SK-N-SH (cell line): ENCODE data around the gene WLS. TPM values are rescaled to one million over a fixed set of nuclear protein-coding genes. Genes with fewer than 3 reads are reported as not detected.

Source experiments
- CTCF ChIA-PET: fragments of 300-600, 350-600 bp; formaldehyde crosslinking; extraction: SDS; loops from one replicate; lab custom pipeline; 2021; lab: Yijun Ruan, JAX
- POLR2A ChIA-PET: fragments of 350-600 bp; sonication (Branson Sonifier 250); formaldehyde crosslinking; extraction: SDS; loops from one replicate; lab custom pipeline; 2020; ENCODE audit warnings: antibody characterized with exemption, inconsistent platforms; lab: Yijun Ruan, JAX
- DNase-seq: peaks from one replicate; pipeline ENCODE4 v3.0.0; 2012
- H2AFZ ChIP-seq: fragments of 200-600 bp; sonication (generic); 2 replicates; pipeline ENCODE4 v1.8.1; 2016; ENCODE audit warnings: antibody characterized with exemption, mild to moderate bottlenecking, low read depth
- H3F3A ChIP-seq: fragments of 200-600 bp; sonication (generic); replicated peaks from 2 replicates; pipeline ENCODE3; 2016; ENCODE audit warnings: antibody characterized with exemption, mild to moderate bottlenecking; ENCODE audit not compliant: insufficient read depth
- H3K27ac ChIP-seq, 2 experiments: fragments of 200-500 bp in 1 of 2; fragments of 200-600 bp in 1 of 2; sonication (Bioruptor generic) in 1 of 2; sonication (generic), shearing (Covaris generic) in 1 of 2; 2 replicates each; pipeline versions ENCODE4 v1.5.1 to v1.6.1; 2014 to 2016; ENCODE audit warnings: low read depth in 2 of 2, inconsistent platforms in 1 of 2, low read length in 1 of 2, mild to moderate bottlenecking in 1 of 2, mixed read lengths in 1 of 2
- H3K27me3 ChIP-seq: fragments of 200-600 bp; sonication (generic), shearing (Covaris generic); 2 replicates; pipeline ENCODE4 v1.6.1; 2016; ENCODE audit warnings: mixed run types; ENCODE audit not compliant: insufficient read depth
- H3K36me3 ChIP-seq, 2 experiments: fragments of 200-500 bp in 1 of 2; fragments of 200-600 bp in 1 of 2; sonication (Bioruptor generic) in 1 of 2; sonication (generic) in 1 of 2; replicated peaks in 1 of 2; 2 replicates each; pipeline versions ENCODE3 to v1.5.1; 2014 to 2016; ENCODE audit warnings: low read length in 1 of 2, mild to moderate bottlenecking in 1 of 2; ENCODE audit not compliant: insufficient read depth in 2 of 2, control insufficient read depth in 1 of 2
- H3K4me1 ChIP-seq, 2 experiments: fragments of 200-500 bp in 1 of 2; fragments of 200-600 bp in 1 of 2; sonication (Bioruptor generic) in 1 of 2; sonication (generic), shearing (Covaris generic) in 1 of 2; 2 replicates each; pipeline versions ENCODE4 v1.5.1 to v1.6.1; 2014 to 2016; ENCODE audit warnings: low read depth in 1 of 2, low read length in 1 of 2, mixed run types in 1 of 2; ENCODE audit not compliant: insufficient read depth in 2 of 2, control insufficient read depth in 1 of 2
- H3K4me2 ChIP-seq: fragments of 200-600 bp; sonication (generic), shearing (Covaris generic); 2 replicates; pipeline ENCODE4 v1.6.1; 2017; ENCODE audit warnings: mixed run types
- H3K4me3 ChIP-seq, 2 experiments: fragments of 200-500 bp in 1 of 2; fragments of 200-600 bp in 1 of 2; sonication (Bioruptor generic) in 1 of 2; sonication (generic), shearing (Covaris generic) in 1 of 2; 2 replicates each; pipeline versions ENCODE4 v1.5.1 to v1.8.1; 2014 to 2016; ENCODE audit warnings: low read depth in 2 of 2, inconsistent platforms in 1 of 2, low read length in 1 of 2, mild to moderate bottlenecking in 1 of 2, mixed read lengths in 1 of 2, moderate library complexity in 1 of 2
- H3K79me2 ChIP-seq: fragments of 200-600 bp; sonication (generic); 2 replicates; pipeline ENCODE4 v1.8.1; 2017; ENCODE audit warnings: mild to moderate bottlenecking; ENCODE audit not compliant: insufficient read depth
- H3K9ac ChIP-seq: fragments of 200-600 bp; sonication (generic); 2 replicates; pipeline ENCODE4 v1.6.1; 2017; ENCODE audit warnings: mixed run types
- H3K9me2 ChIP-seq: fragments of 200-600 bp; sonication (generic); 2 replicates; pipeline ENCODE4 v1.6.1; 2017; ENCODE audit warnings: mixed run types
- H3K9me3 ChIP-seq: fragments of 200-600 bp; sonication (generic); 2 replicates; pipeline ENCODE4 v1.6.1; 2017; ENCODE audit warnings: mixed run types, mild to moderate bottlenecking, moderate library complexity
- H4K20me1 ChIP-seq: fragments of 200-600 bp; sonication (generic); 2 replicates; pipeline ENCODE4 v1.6.1; 2017; ENCODE audit warnings: mild to moderate bottlenecking, mixed run types; ENCODE audit not compliant: insufficient read depth
- JUND ChIP-seq: IDR thresholded peaks from 2 replicates; pipeline ENCODE4 v1.4.0; 2012
- RAD21 ChIP-seq: IDR thresholded peaks from 2 replicates; pipeline ENCODE4 v1.6.1; 2012; ENCODE audit warnings: mild to moderate bottlenecking, low read length
- RCOR1 ChIP-seq: fragments of 150-350 bp; IDR thresholded peaks from 2 replicates; pipeline ENCODE4 v1.6.1; 2017; ENCODE audit warnings: antibody characterized with exemption, low read length
- RXRA ChIP-seq: IDR thresholded peaks from 2 replicates; pipeline ENCODE4 v1.4.0; 2012; ENCODE audit warnings: low read depth, mild to moderate bottlenecking, borderline replicate concordance
- SIN3A ChIP-seq: IDR thresholded peaks from 2 replicates; pipeline ENCODE4 v1.6.1; 2012; ENCODE audit warnings: low read depth, mild to moderate bottlenecking, low read length, moderate library complexity, borderline replicate concordance
- TAF1 ChIP-seq: IDR thresholded peaks from 2 replicates; pipeline ENCODE4 v1.6.1; 2012; ENCODE audit warnings: low read depth, mild to moderate bottlenecking, low read length, moderate library complexity, borderline replicate concordance
- TEAD4 ChIP-seq: IDR thresholded peaks from 2 replicates; pipeline ENCODE4 v1.4.0; 2012; ENCODE audit warnings: mild to moderate bottlenecking, borderline replicate concordance; ENCODE audit not compliant: insufficient read depth
- USF1 ChIP-seq: IDR thresholded peaks from 2 replicates; pipeline ENCODE4 v1.4.0; 2012; ENCODE audit warnings: low read depth, borderline replicate concordance
- YY1 ChIP-seq: IDR thresholded peaks from 2 replicates; pipeline ENCODE4 v1.4.0; 2012; ENCODE audit warnings: low read depth, mild to moderate bottlenecking
- ZBTB33 ChIP-seq: IDR thresholded peaks from 2 replicates; pipeline ENCODE4 v1.4.0; 2012; ENCODE audit warnings: low read depth, borderline replicate concordance
- WGBS: methylation state at CpG from one replicate; pipeline ENCODE4 v1.1.6; 2017; ENCODE audit warnings: low lambda C conversion rate; 5-methylcytosine and 5-hydroxymethylcytosine counted together
- polyA plus RNA-seq, 3 experiments: library from polyadenylated mRNA; depleted of rRNA; stranded (reverse); fragments of >200 nt; gene quantifications; 2 replicates each; pipeline ENCODE4 v1.2.3, GENCODE V29; 2012
- TF ChIP-seq, protein P1 (sequence below): IDR thresholded peaks from 2 replicates; pipeline ENCODE4; 2012
- TF ChIP-seq, protein P2 (sequence below): fragments of 200-600 bp; sonication (generic); IDR thresholded peaks from 2 replicates; pipeline ENCODE4 v1.6.1; 2017; ENCODE audit warnings: antibody characterized with exemption, mild to moderate bottlenecking, moderate library complexity

WLS gene
- polyA plus RNA-seq, 1 of the 3 experiments (the other 2 are of a cell fraction) = 69.0 TPM

DNA sequence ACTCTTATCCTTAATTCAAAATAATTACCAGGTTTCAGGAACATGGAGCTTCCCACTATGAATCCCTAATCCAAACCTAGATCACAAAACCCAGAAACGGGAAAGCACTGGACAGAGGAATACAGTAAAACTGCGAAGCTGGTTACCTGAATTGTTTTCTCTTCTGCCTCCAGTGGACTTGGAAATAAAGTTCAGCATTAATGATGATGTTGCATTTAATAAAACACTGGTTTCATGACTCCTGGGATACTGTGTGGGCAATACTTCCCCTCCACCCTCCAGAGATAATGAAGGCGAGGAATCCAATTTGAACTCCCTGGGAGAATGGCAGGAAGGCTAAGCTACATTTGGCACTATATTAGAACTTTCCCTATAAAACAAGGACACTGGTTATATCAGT lies 65.1 kb downstream of the WLS start:
- CTCF ChIA-PET = interaction anchor here (1.1 to 1.9 kb wide), 4 partner anchors 9 to 47 kb away, joined by 3 to 7 read pairs (median 4); no protein-coding TSS in a partner anchor
- H3K4me2 ChIP-seq = no peak overlapping the region

More for the DNA sequence above, 65.1 kb downstream of the WLS start:
- Histone ChIP-seq H3K9me3 (no peaks in the 10 kb centered on the region), H3K27me3 (no peaks in the 10 kb centered on the region), H3K9me2 (no peaks in the 10 kb centered on the region), H2AFZ (no peak overlapping the region), H3K79me2 (peaks cover 9% of the 10 kb centered on the region), H4K20me1 (no peaks in the 10 kb centered on the region), H3K36me3 (peaks cover 9% of the 10 kb centered on the region in 2 experiments), H3K9ac (no peak overlapping the region), H3F3A (no peaks in the 10 kb centered on the region), H3K4me1 (no peaks in the 10 kb centered on the region; a peak in 1 of 4 replicates), H3K27ac (no peak overlapping the region), H3K4me3 (no peak overlapping the region)
- DNase-seq = no peak
- 97% methylated on average over 3 of the region's 3 CpGs for WGBS
- no peak for TF ChIP-seq JUND
- no peak for TF ChIP-seq YY1
- no peak for TF ChIP-seq ZBTB33
- no peak for TF ChIP-seq TEAD4
- TF ChIP-seq RCOR1 = no peak
- no peak for TF ChIP-seq SIN3A
- no peak for TF ChIP-seq USF1
- TF ChIP-seq, protein P1, sequence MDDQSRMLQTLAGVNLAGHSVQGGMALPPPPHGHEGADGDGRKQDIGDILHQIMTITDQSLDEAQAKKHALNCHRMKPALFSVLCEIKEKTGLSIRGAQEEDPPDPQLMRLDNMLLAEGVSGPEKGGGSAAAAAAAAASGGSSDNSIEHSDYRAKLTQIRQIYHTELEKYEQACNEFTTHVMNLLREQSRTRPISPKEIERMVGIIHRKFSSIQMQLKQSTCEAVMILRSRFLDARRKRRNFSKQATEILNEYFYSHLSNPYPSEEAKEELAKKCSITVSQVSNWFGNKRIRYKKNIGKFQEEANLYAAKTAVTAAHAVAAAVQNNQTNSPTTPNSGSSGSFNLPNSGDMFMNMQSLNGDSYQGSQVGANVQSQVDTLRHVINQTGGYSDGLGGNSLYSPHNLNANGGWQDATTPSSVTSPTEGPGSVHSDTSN = no peak
- no peak for TF ChIP-seq TAF1
- TF ChIP-seq RXRA = no peak
- no peak for TF ChIP-seq RAD21
- TF ChIP-seq, protein P2, sequence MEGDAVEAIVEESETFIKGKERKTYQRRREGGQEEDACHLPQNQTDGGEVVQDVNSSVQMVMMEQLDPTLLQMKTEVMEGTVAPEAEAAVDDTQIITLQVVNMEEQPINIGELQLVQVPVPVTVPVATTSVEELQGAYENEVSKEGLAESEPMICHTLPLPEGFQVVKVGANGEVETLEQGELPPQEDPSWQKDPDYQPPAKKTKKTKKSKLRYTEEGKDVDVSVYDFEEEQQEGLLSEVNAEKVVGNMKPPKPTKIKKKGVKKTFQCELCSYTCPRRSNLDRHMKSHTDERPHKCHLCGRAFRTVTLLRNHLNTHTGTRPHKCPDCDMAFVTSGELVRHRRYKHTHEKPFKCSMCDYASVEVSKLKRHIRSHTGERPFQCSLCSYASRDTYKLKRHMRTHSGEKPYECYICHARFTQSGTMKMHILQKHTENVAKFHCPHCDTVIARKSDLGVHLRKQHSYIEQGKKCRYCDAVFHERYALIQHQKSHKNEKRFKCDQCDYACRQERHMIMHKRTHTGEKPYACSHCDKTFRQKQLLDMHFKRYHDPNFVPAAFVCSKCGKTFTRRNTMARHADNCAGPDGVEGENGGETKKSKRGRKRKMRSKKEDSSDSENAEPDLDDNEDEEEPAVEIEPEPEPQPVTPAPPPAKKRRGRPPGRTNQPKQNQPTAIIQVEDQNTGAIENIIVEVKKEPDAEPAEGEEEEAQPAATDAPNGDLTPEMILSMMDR = no peak
- POLR2A ChIA-PET = no interaction called here
